ENCODE results near the gene DLGAP1.

GRCh38 chr18:3514312-3515216 lies 940.5 kb downstream of the DLGAP1 start:
- TF ChIP-seq CTCF (IDR thresholded peaks at IDR 0.05; ENCODE audit: insufficient read depth, low read length) (no peak), REST (IDR thresholded peaks at IDR 0.05; ENCODE audit: insufficient replicate concordance, low read depth) (no peak), SPI1 (IDR thresholded peaks at IDR 0.05; ENCODE audit: borderline replicate concordance, low read depth) (no peak)

Measured in HL-60 (cell line).